K562 (cell line): Measurements from ENCODE around the gene IARS2. TPM values are rescaled to one million over a fixed set of nuclear protein-coding genes. Genes with fewer than 3 reads are reported as not detected.

Experiments
- ARID1B ChIP-seq: fragments of 450-650 bp; IDR thresholded peaks from 2 replicates; pipeline ENCODE4 v1.6.1; 2016; ENCODE audit warnings: antibody characterized with exemption, mild to moderate bottlenecking, inconsistent platforms
- BRD9 ChIP-seq: fragments of 450-650 bp; IDR thresholded peaks from 2 replicates; pipeline ENCODE4 v1.6.1; 2018; ENCODE audit warnings: low read depth; ENCODE audit not compliant: partially characterized antibody
- DNMT1 ChIP-seq: fragments of 450-650 bp; IDR thresholded peaks from 2 replicates; pipeline ENCODE4 v1.6.1; 2016; ENCODE audit warnings: antibody characterized with exemption, mild to moderate bottlenecking
- JUNB ChIP-seq: fragments of 450-650 bp; formaldehyde crosslinking; conservative IDR thresholded peaks from 2 replicates; pipeline ENCODE4 v1.4.0; 2020; ENCODE audit warnings: mild to moderate bottlenecking
- KLF13 ChIP-seq: fragments of 450-650 bp; IDR thresholded peaks from 2 replicates; pipeline ENCODE4 v1.6.1; 2016; ENCODE audit warnings: missing genetic modification characterization, low read depth, mild to moderate bottlenecking, missing compliant biosample characterization, moderate library complexity, borderline replicate concordance
- PHB ChIP-seq: fragments of 250-450 bp; sonication (Bioruptor Pico); IDR thresholded peaks from 2 replicates; pipeline ENCODE4 v1.5.0; 2021
- POLR2AphosphoS5 ChIP-seq: IDR thresholded peaks from 2 replicates; pipeline ENCODE4 v1.6.1; 2011; ENCODE audit warnings: mild to moderate bottlenecking, low read depth, low read length, moderate library complexity; ENCODE audit not compliant: control insufficient read depth, insufficient read depth
- PTBP1 ChIP-seq: fragments of 200-400 bp; formaldehyde crosslinking; IDR thresholded peaks from 2 replicates; pipeline ENCODE4 v1.6.1; 2017; ENCODE audit warnings: low read depth, low read length
- RBBP5 ChIP-seq: fragments of 200-600 bp; sonication (generic); IDR thresholded peaks from 2 replicates; pipeline ENCODE4 v1.6.1; 2012; ENCODE audit warnings: borderline replicate concordance, mild to moderate bottlenecking, low read length, control low read depth, inconsistent platforms; ENCODE audit not compliant: insufficient read depth, poor library complexity, severe bottlenecking
- XRCC5 ChIP-seq: fragments of 200-400 bp; formaldehyde crosslinking; IDR thresholded peaks from 2 replicates; pipeline ENCODE4 v1.6.1; 2017; ENCODE audit warnings: low read depth, mild to moderate bottlenecking, low read length
- ZBTB17 ChIP-seq: fragments of 450-650 bp; formaldehyde crosslinking; IDR thresholded peaks from 2 replicates; pipeline ENCODE4 v1.4.0; 2020; ENCODE audit warnings: mild to moderate bottlenecking
- ZNF354B ChIP-seq: fragments of 250-450 bp; sonication (Bioruptor Pico); IDR thresholded peaks from 2 replicates; pipeline ENCODE4 v1.4.0; 2020
- ZNF431 ChIP-seq: sonication (generic); formaldehyde crosslinking; IDR thresholded peaks from 2 replicates; pipeline ENCODE4 v1.8.0; 2022; ENCODE audit warnings: mild to moderate bottlenecking, missing genetic modification reagents
- ZNF445 ChIP-seq: fragments of 250-450 bp; sonication (Bioruptor Pico); IDR thresholded peaks from 2 replicates; pipeline ENCODE4 v1.4.0; 2020; ENCODE audit warnings: low read depth, mild to moderate bottlenecking, moderate library complexity
- polyA plus RNA-seq, 8 experiments: library from polyadenylated mRNA; depleted of rRNA in 4 of 8; stranded (reverse) in 5 of 8; unstranded in 3 of 8; fragments of >200 nt; fragmentation: Nextera tagmentation in 2 of 8; fragmentation: Illumina TruSeq in 1 of 8; extraction: Ambion mirVana in 2 of 8; extraction: Trizol in 1 of 8; gene quantifications; 2 replicates each; pipeline versions ENCODE4 v1.2.1 to v1.2.3, GENCODE V29; 2011 to 2014; ENCODE audit warnings: inconsistent platforms in 1 of 8, missing spikeins in 1 of 8
- total RNA-seq, 7 experiments: library from RNA; depleted of rRNA in 6 of 7; stranded (reverse); fragments of >200 nt in 6 of 7; fragmentation: Illumina TruSeq in 2 of 7; extraction: Trizol in 2 of 7; gene quantifications; 2 replicates each; pipeline versions ENCODE4 v1.2.1 to v1.2.3, GENCODE V29; 2011 to 2021; ENCODE audit warnings: low replicate concordance in 1 of 7
- TF ChIP-seq, protein P1 (sequence below): fragments of 450-650 bp; formaldehyde crosslinking; IDR thresholded peaks from 2 replicates; pipeline ENCODE4 v1.4.0; 2022; ENCODE audit warnings: mild to moderate bottlenecking, moderate library complexity
- TF ChIP-seq, protein P2 (sequence below), 3 experiments: IDR thresholded peaks in 2 of 3; conservative IDR thresholded peaks in 1 of 3; 2 replicates each; pipeline ENCODE4 v1.5.1; 2011 to 2012; ENCODE audit warnings: low read length in 3 of 3, mild to moderate bottlenecking in 3 of 3, control low read depth in 2 of 3, improper control_type of control experiment in 1 of 3, inconsistent platforms in 1 of 3, low read depth in 1 of 3, mixed read lengths in 1 of 3, moderate library complexity in 1 of 3; ENCODE audit not compliant: insufficient read depth in 2 of 3
- TF ChIP-seq, protein P3 (sequence below), 3 experiments: fragments of 200-800 bp in 1 of 3; fragments of 250-450 bp in 1 of 3; fragments of 450-650 bp in 1 of 3; sonication (Bioruptor Pico) in 1 of 3; sonication (Bioruptor generic) in 1 of 3; formaldehyde crosslinking in 1 of 3; IDR thresholded peaks; 2 replicates each; pipeline versions ENCODE4 v1.6.1 to v1.8.0; 2016 to 2022; ENCODE audit warnings: mild to moderate bottlenecking in 2 of 3, missing genetic modification characterization in 2 of 3, missing compliant biosample characterization in 1 of 3, moderate library complexity in 1 of 3
- TF ChIP-seq, protein P4 (sequence below), 3 experiments: fragments of 200-800 bp in 1 of 3; sonication (Bioruptor generic) in 1 of 3; sonication (generic) in 1 of 3; formaldehyde crosslinking in 1 of 3; IDR thresholded peaks; 2 replicates each; pipeline versions ENCODE4 v1.6.1 to v1.8.0; 2016 to 2022; ENCODE audit warnings: mild to moderate bottlenecking in 2 of 3, missing compliant biosample characterization in 2 of 3, missing genetic modification characterization in 2 of 3, missing genetic modification reagents in 1 of 3

IARS2 gene
- total and polyA plus RNA-seq, 9 of the 15 experiments (the other 6 are each of a cell fraction or from before 2014, with no cell fraction given): 39.6 to 127 (median 93.8) TPM

DNA sequence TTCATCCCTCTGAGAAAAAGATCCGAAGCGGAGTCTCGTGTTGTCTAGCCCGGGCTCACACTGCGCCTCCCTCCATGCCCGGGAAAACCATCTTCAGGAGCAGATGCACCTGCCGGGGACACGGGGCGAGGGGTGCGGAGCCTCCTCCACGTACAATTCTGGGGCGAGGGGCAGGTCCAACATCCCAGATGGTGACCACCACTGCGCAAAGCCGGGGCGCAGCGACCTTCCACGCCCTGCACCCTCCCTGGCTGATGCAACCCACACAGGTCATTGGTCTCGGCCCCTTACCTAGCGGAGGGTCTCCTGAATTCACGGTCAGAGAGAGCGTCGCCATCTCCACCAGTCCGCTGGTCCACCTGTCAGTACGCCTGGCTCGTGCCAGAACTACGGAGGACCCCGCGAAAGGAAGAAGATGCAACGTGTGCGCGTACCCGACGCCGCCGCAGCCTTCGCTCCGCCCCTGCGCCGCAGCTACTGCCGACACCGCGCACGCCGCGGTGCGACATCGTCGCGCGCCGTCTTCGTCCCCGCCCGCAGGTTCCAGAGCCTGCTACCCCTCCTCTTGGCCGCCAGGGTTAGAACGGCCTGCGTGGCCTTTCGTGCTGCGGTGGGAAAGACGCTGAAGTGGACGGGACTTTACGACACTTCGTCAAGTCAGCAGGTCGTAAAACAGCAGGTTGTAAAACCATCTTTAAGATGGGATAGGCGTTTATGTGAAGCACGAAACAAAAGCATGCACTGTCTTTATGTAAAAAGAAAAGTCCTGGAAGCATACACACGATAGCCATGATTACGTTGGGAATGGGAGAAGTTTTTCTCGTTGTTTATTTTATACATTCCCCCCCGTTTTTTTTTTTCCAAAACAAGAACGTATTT lies 47.6 kb upstream of the IARS2 start, which contains the start of gene EPRS1 (continued):
- TF ChIP-seq BRD9: peak; percentile 20
- TF ChIP-seq, protein P1, sequence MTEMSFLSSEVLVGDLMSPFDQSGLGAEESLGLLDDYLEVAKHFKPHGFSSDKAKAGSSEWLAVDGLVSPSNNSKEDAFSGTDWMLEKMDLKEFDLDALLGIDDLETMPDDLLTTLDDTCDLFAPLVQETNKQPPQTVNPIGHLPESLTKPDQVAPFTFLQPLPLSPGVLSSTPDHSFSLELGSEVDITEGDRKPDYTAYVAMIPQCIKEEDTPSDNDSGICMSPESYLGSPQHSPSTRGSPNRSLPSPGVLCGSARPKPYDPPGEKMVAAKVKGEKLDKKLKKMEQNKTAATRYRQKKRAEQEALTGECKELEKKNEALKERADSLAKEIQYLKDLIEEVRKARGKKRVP: peak; percentile 99
- TF ChIP-seq DNMT1: no peak
- 0 out of 2 replicates have a peak, but pooled peaks have one; percentile 21 for TF ChIP-seq PTBP1
- 0 out of 2 replicates have a peak, but pooled peaks have one; percentile 15 for TF ChIP-seq JUNB (CRISPR knock-in tag)
- TF ChIP-seq XRCC5: peak; percentile 85; the same call in 1 of the 2 replicates
- TF ChIP-seq, protein P2, sequence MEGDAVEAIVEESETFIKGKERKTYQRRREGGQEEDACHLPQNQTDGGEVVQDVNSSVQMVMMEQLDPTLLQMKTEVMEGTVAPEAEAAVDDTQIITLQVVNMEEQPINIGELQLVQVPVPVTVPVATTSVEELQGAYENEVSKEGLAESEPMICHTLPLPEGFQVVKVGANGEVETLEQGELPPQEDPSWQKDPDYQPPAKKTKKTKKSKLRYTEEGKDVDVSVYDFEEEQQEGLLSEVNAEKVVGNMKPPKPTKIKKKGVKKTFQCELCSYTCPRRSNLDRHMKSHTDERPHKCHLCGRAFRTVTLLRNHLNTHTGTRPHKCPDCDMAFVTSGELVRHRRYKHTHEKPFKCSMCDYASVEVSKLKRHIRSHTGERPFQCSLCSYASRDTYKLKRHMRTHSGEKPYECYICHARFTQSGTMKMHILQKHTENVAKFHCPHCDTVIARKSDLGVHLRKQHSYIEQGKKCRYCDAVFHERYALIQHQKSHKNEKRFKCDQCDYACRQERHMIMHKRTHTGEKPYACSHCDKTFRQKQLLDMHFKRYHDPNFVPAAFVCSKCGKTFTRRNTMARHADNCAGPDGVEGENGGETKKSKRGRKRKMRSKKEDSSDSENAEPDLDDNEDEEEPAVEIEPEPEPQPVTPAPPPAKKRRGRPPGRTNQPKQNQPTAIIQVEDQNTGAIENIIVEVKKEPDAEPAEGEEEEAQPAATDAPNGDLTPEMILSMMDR (IDR thresholded peaks at IDR 0.05 in 2 of 3, conservative IDR thresholded peaks at IDR 0.05 in 1 of 3; ENCODE audit: insufficient read depth in 2 of 3, low read depth in 1 of 3, low read length in 3 of 3): peak; percentile 91 to 94 (median 91)
- TF ChIP-seq ZNF354B (CRISPR knock-in tag): no peak
- TF ChIP-seq ZBTB17 (CRISPR knock-in tag): no peak
- TF ChIP-seq RBBP5: peak; percentile 99
- TF ChIP-seq ZNF445 (CRISPR knock-in tag): no peak
- TF ChIP-seq ARID1B: peak; percentile 49; the same call in 1 of the 2 replicates
- peak; percentile 32; the same call in 1 of the 2 replicates for TF ChIP-seq KLF13 (tag)
- TF ChIP-seq ZNF431 (CRISPR knock-in tag): peak; percentile 71; the same call in 1 of the 2 replicates
- TF ChIP-seq, protein P3, sequence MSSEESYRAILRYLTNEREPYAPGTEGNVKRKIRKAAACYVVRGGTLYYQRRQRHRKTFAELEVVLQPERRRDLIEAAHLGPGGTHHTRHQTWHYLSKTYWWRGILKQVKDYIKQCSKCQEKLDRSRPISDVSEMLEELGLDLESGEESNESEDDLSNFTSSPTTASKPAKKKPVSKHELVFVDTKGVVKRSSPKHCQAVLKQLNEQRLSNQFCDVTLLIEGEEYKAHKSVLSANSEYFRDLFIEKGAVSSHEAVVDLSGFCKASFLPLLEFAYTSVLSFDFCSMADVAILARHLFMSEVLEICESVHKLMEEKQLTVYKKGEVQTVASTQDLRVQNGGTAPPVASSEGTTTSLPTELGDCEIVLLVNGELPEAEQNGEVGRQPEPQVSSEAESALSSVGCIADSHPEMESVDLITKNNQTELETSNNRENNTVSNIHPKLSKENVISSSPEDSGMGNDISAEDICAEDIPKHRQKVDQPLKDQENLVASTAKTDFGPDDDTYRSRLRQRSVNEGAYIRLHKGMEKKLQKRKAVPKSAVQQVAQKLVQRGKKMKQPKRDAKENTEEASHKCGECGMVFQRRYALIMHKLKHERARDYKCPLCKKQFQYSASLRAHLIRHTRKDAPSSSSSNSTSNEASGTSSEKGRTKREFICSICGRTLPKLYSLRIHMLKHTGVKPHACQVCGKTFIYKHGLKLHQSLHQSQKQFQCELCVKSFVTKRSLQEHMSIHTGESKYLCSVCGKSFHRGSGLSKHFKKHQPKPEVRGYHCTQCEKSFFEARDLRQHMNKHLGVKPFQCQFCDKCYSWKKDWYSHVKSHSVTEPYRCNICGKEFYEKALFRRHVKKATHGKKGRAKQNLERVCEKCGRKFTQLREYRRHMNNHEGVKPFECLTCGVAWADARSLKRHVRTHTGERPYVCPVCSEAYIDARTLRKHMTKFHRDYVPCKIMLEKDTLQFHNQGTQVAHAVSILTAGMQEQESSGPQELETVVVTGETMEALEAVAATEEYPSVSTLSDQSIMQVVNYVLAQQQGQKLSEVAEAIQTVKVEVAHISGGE (CRISPR knock-in tag; IDR thresholded peaks at IDR 0.05): peak in 1 of 3 experiments; percentile 64; a peak in 2 of 6 replicates
- TF ChIP-seq PHB (CRISPR knock-in tag): no peak
- TF ChIP-seq, protein P4, sequence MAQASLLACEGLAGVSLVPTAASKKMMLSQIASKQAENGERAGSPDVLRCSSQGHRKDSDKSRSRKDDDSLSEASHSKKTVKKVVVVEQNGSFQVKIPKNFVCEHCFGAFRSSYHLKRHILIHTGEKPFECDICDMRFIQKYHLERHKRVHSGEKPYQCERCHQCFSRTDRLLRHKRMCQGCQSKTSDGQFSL (CRISPR knock-in tag; IDR thresholded peaks at IDR 0.05): 0 out of 2 replicates have a peak, but pooled peaks have one; percentile 64
- TF ChIP-seq, protein P4 (tag; IDR thresholded peaks at IDR 0.05): no peak
- no peak; the same call in 1 of the 2 replicates for TF ChIP-seq POLR2AphosphoS5
